Adrenal gland (tissue), 5 donors: ENCODE results near the gene JPH2.

Source experiments
- CTCF ChIP-seq, 6 experiments: fragments of 450-650 bp in 4 of 6; fragments of 200-600 bp in 2 of 6; sonication (generic) in 1 of 6; IDR thresholded peaks; 1 replicate in 5 of 6; 2 replicates in 1 of 6; pipeline versions ENCODE4 v1.5.1 to v1.8.0; 2016 to 2021; ENCODE audit warnings: antibody characterized with exemption in 6 of 6, mild to moderate bottlenecking in 2 of 6, moderate library complexity in 1 of 6
- POLR2A ChIP-seq, 2 donors: fragments of 450-650 bp; IDR thresholded peaks; one replicate each; pipeline ENCODE4 v1.6.1; 2017; ENCODE audit warnings: antibody characterized with exemption in 2 of 2, mild to moderate bottlenecking in 2 of 2, moderate library complexity in 1 of 2
- donor health status: DM: no; HTN: no; CAD: no.

DNA sequence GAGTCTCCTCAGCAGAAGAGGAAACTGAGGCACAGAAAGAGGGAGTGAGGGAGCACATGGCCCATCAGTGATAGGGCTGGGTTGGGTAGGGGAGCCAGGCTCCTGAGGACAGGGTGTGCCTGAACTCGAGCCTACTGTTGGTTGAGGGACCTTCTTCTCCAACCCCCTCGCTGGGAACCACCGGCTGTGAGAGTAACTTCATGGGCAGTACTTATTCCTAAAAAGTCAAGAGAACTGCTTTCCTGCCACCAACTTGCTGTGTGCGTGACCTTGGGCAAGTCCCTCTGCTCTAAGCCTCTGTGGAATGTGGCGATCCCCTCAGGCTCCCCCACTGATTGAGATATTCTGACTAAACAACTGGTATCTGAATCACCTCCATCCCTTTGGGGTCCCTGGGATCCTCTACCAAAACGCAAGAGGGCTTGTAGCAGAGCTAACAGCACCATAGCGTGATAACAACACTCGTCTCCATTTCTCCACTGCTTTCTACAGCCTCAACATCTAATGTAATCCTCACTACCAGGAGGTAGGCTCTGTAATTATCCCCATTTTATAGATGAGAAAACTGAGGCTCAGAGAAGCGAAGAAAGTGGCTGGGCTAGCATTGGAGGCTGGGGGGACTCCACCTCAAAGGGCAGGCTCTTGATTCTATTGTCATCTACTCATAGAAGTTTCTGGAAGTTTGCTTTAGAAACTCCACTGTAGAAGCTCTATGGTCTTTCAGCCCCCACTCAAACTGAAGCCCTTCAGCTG lies 76.0 kb downstream of the JPH2 start:
- TF ChIP-seq POLR2A (IDR thresholded peaks at IDR 0.05), result no peak
- no peak for TF ChIP-seq CTCF (IDR thresholded peaks at IDR 0.05)
